Measurements from ENCODE around the gene MTX1.
A peak's percentile ranks its signal among the peaks of the same experiment; 100 is the strongest.
"Not testable (repeated sequence)": the region's sequence is repeated elsewhere in the genome, so short reads cannot be mapped to it uniquely, and the experiment has no call there.

The MTX1 gene

GRCh38 chr1:155189926-155190325 is 18.6 kb upstream of the MTX1 start:
- DNase-seq (ENCODE audit: low read depth) = not testable (repeated sequence)

GRCh38 chr1:155191904-155192303 is 16.6 kb upstream of the MTX1 start:
- DNase-seq (ENCODE audit: low read depth) = no peak

- no peak for DNase-seq (ENCODE audit: low read depth)
Measured at GRCh38 chr1:155192346-155193274, 15.9 kb upstream of the MTX1 start.

- peak; percentile 51 for DNase-seq (ENCODE audit: low read depth)
Measured at GRCh38 chr1:155193275-155193990, 15.1 kb upstream of the MTX1 start.

GRCh38 chr1:155193991-155194240 is 14.6 kb upstream of the MTX1 start:
- DNase-seq (ENCODE audit: low read depth) = not testable (repeated sequence)

- no peak for DNase-seq (ENCODE audit: low read depth)
Measured at GRCh38 chr1:155195201-155196102, 13.0 kb upstream of the MTX1 start.

- no peak for DNase-seq (ENCODE audit: low read depth)
Measured at GRCh38 chr1:155196103-155196892, 12.2 kb upstream of the MTX1 start.

- no peak for DNase-seq (ENCODE audit: low read depth)
Measured at GRCh38 chr1:155196893-155197638, 11.4 kb upstream of the MTX1 start.

- no peak for DNase-seq (ENCODE audit: low read depth)
Measured at GRCh38 chr1:155197901-155198546, 10.5 kb upstream of the MTX1 start.

GRCh38 chr1:155198547-155198906 is 10.0 kb upstream of the MTX1 start:
- no peak for DNase-seq (ENCODE audit: low read depth)

- no peak for DNase-seq (ENCODE audit: low read depth)
Measured at GRCh38 chr1:155199792-155200191, 8.7 kb upstream of the MTX1 start.

- DNase-seq (ENCODE audit: low read depth) = no peak
Measured at GRCh38 chr1:155200920-155201319, 7.6 kb upstream of the MTX1 start.

GRCh38 chr1:155202198-155202597 is 6.3 kb upstream of the MTX1 start:
- DNase-seq (ENCODE audit: low read depth) = no peak

- DNase-seq (ENCODE audit: low read depth) = no peak
Measured at GRCh38 chr1:155202731-155203515, 5.6 kb upstream of the MTX1 start.

GRCh38 chr1:155205035-155205434 is 3.5 kb upstream of the MTX1 start:
- no peak for DNase-seq (ENCODE audit: low read depth)

GRCh38 chr1:155205969-155206593 is 2.4 kb upstream of the MTX1 start:
- no peak for DNase-seq (ENCODE audit: low read depth)

- peak; percentile 89 for DNase-seq (ENCODE audit: low read depth)
Measured at GRCh38 chr1:155206891-155207805, 1.3 kb upstream of the MTX1 start.

Data from stimulated activated CD8-positive, alpha-beta memory T cell treated with anti-CD3 and anti-CD28 coated beads, Interleukin-7, amount 100 ng/mL, for 24 hours (primary cell).